ENCODE data around the gene RPLP2.

The RPLP2 gene

GRCh38 chr11:763549-764321, 46.0 kb upstream of the RPLP2 start:
- Histone ChIP-seq H3K27ac (ENCODE audit: extremely low read depth, low read depth, low read length) (no peak overlapping the region), H3K9me3 (ENCODE audit: control insufficient read depth, insufficient read depth, low read depth, low read length) (no peaks in the 10 kb centered on the region), H3K4me1 (ENCODE audit: control insufficient read depth, insufficient read depth, low read length) (no peaks in the 10 kb centered on the region), H3K36me3 (ENCODE audit: control insufficient read depth in 2 of 2, insufficient read depth in 1 of 2, low read length in 2 of 2) (peaks cover 4 to 85% of the 10 kb centered on the region in 2 experiments; a peak in 2 of 3 replicates), H3K4me3 (ENCODE audit: low read depth, low read length) (no peak overlapping the region)
- TF ChIP-seq ZBTB44 (tag by site-specific recombination; IDR thresholded peaks at IDR 0.05), result no peak
- no peak for TF ChIP-seq ZNF670 (tag by site-specific recombination; IDR thresholded peaks at IDR 0.05; ENCODE audit: low read depth)
- no peak for TF ChIP-seq ZSCAN30 (tag by site-specific recombination; IDR thresholded peaks at IDR 0.05)
- no peak for TF ChIP-seq YY2 (tag by site-specific recombination; IDR thresholded peaks at IDR 0.05)
- no peak for TF ChIP-seq ZNF280D (tag by site-specific recombination; IDR thresholded peaks at IDR 0.05)
- no peak for TF ChIP-seq PRDM6 (tag by site-specific recombination; IDR thresholded peaks at IDR 0.05)
- no peak for TF ChIP-seq ZNF521 (tag by site-specific recombination; IDR thresholded peaks at IDR 0.05)
- no peak for TF ChIP-seq ZNF529 (tag by site-specific recombination; IDR thresholded peaks at IDR 0.05; ENCODE audit: insufficient replicate concordance)
- no peak for TF ChIP-seq FEZF1 (tag by site-specific recombination; IDR thresholded peaks at IDR 0.05)
- no peak for TF ChIP-seq RBAK (tag by site-specific recombination; IDR thresholded peaks at IDR 0.05)
- TF ChIP-seq ZNF121 (tag by site-specific recombination; IDR thresholded peaks at IDR 0.05), result no peak
- no peak for TF ChIP-seq ZNF664 (tag by site-specific recombination; IDR thresholded peaks at IDR 0.05)
- no peak for TF ChIP-seq ZNF239 (tag by site-specific recombination; IDR thresholded peaks at IDR 0.05)
- TF ChIP-seq ZNF391 (tag by site-specific recombination; IDR thresholded peaks at IDR 0.05; ENCODE audit: borderline replicate concordance, low read depth), result no peak
- peak; percentile 50 for TF ChIP-seq SCRT2 (tag by site-specific recombination; IDR thresholded peaks at IDR 0.05)
- TF ChIP-seq ZFP41 (tag by site-specific recombination; IDR thresholded peaks at IDR 0.05; ENCODE audit: borderline replicate concordance), result no peak
- no peak for TF ChIP-seq ZBTB8A (tag by site-specific recombination; IDR thresholded peaks at IDR 0.05)
- TF ChIP-seq ZNF398 (tag by site-specific recombination; IDR thresholded peaks at IDR 0.05), result no peak
- TF ChIP-seq ZNF600 (tag by site-specific recombination; IDR thresholded peaks at IDR 0.05), result peak; percentile 67; the same call in 1 of the 2 replicates
- no peak for TF ChIP-seq ZNF624 (tag by site-specific recombination; IDR thresholded peaks at IDR 0.05)
- TF ChIP-seq ZNF324 (tag by site-specific recombination; IDR thresholded peaks at IDR 0.05), result no peak
- no peak for TF ChIP-seq ZNF133 (tag by site-specific recombination; IDR thresholded peaks at IDR 0.05)
- no peak for TF ChIP-seq SP2 (tag by site-specific recombination; IDR thresholded peaks at IDR 0.05)
- no peak for TF ChIP-seq ZBTB26 (tag by site-specific recombination; optimal IDR thresholded peaks at IDR 0.05)
- 0 out of 2 replicates have a peak, but pooled peaks have one; percentile 18 for TF ChIP-seq SCRT1 (tag by site-specific recombination; IDR thresholded peaks at IDR 0.05; ENCODE audit: borderline replicate concordance)
- TF ChIP-seq AEBP2 (tag by site-specific recombination; IDR thresholded peaks at IDR 0.05; ENCODE audit: borderline replicate concordance), result no peak
- no peak for TF ChIP-seq ZNF561 (tag by site-specific recombination; IDR thresholded peaks at IDR 0.05; ENCODE audit: borderline replicate concordance)
- ChIA-PET POLR2A (interaction anchor here (0.6 to 1.9 kb wide), 9 partner anchors 10 to 178 kb away, joined by 3 to 9 read pairs (median 4); partner anchors contain the start of genes GATD1 and RPLP2), CTCF (interaction anchor here (0.7 to 1.0 kb wide), 4 partner anchors 10 to 100 kb away, joined by 3 to 4 read pairs (median 3); no protein-coding TSS in a partner anchor)

All from HEK293 (cell line).